DND-41 (cell line): ENCODE measurements around the gene OVAAL.

ENCODE experiments used
- ATAC-seq: fragments of 200-7000 bp; cut with Tn5 transposase; 3 replicates; pipeline ENCODE4 v1.9.1; 2021; ENCODE audit warnings: low read depth; ENCODE audit not compliant: insufficient read depth
- DNase-seq: peaks from one replicate; pipeline ENCODE4 v3.0.0-alpha.2; 2020
- H2AFZ ChIP-seq: 2 replicates; pipeline ENCODE4 v1.6.0; 2012; ENCODE audit warnings: low read depth, low read length
- H3K27ac ChIP-seq: 2 replicates; pipeline ENCODE4 v1.5.1; 2012; ENCODE audit warnings: low read length, inconsistent platforms
- H3K27me3 ChIP-seq: fragments of 200-600 bp; sonication (generic); 2 replicates; pipeline ENCODE4 v1.6.0; 2012; ENCODE audit warnings: low read length, mild to moderate bottlenecking, inconsistent platforms; ENCODE audit not compliant: insufficient read depth, poor library complexity
- H3K36me3 ChIP-seq: 2 replicates; pipeline ENCODE4 v1.5.1; 2012; ENCODE audit warnings: low read length, inconsistent platforms; ENCODE audit not compliant: insufficient read depth
- H3K4me1 ChIP-seq: 2 replicates; pipeline ENCODE4 v1.5.1; 2012; ENCODE audit warnings: mild to moderate bottlenecking, low read length; ENCODE audit not compliant: insufficient read depth
- H3K4me2 ChIP-seq: 2 replicates; pipeline ENCODE4 v1.6.0; 2012; ENCODE audit warnings: mild to moderate bottlenecking, moderate library complexity, low read length, inconsistent platforms; ENCODE audit not compliant: insufficient read depth
- H3K4me3 ChIP-seq, 2 experiments: fragments of 200-600 bp in 1 of 2; shearing (Covaris generic) in 1 of 2; 2 replicates each; pipeline ENCODE4 v1.5.1; 2012 to 2016; ENCODE audit warnings: inconsistent platforms in 2 of 2, low read length in 2 of 2, mild to moderate bottlenecking in 2 of 2, low read depth in 1 of 2, moderate library complexity in 1 of 2
- H3K79me2 ChIP-seq: 2 replicates; pipeline ENCODE4 v1.6.0; 2012; ENCODE audit warnings: low read length, inconsistent platforms; ENCODE audit not compliant: insufficient read depth
- H3K9ac ChIP-seq: 2 replicates; pipeline ENCODE4 v1.6.0; 2012; ENCODE audit warnings: low read depth, mild to moderate bottlenecking, inconsistent platforms, low read length, moderate library complexity
- H3K9me3 ChIP-seq: 2 replicates; pipeline ENCODE4 v1.5.1; 2012; ENCODE audit warnings: low read length, moderate library complexity, mild to moderate bottlenecking, inconsistent platforms; ENCODE audit not compliant: insufficient read depth, severe bottlenecking
- H4K20me1 ChIP-seq: 2 replicates; pipeline ENCODE4 v1.6.0; 2012; ENCODE audit warnings: low read length; ENCODE audit not compliant: insufficient read depth
- CTCF ChIP-seq: IDR thresholded peaks from 2 replicates; pipeline ENCODE4 v1.5.1; 2012; ENCODE audit warnings: borderline replicate concordance, low read length, moderate library complexity, mild to moderate bottlenecking; ENCODE audit not compliant: poor library complexity, severe bottlenecking; ENCODE audit errors: extremely low read depth
- EZH2 ChIP-seq: IDR thresholded peaks from 3 replicates; pipeline ENCODE4 v1.6.1; 2012; ENCODE audit warnings: borderline replicate concordance, low read depth, mild to moderate bottlenecking, moderate library complexity, low read length, inconsistent platforms; ENCODE audit not compliant: severe bottlenecking

OVAAL gene

GRCh38 chr1:180515857-180516388 lies 42.8 kb upstream of the OVAAL start:
- no peak overlapping the region for H3K9ac ChIP-seq
- peak overlapping the region; percentile 4; the same call in 1 of the 2 replicates for H3K4me2 ChIP-seq
- no peaks in the 10 kb centered on the region for H3K79me2 ChIP-seq
- H3K4me3 ChIP-seq, result no peak overlapping the region
- no peaks in the 10 kb centered on the region for H3K27me3 ChIP-seq
- no peak overlapping the region for H3K27ac ChIP-seq
- H4K20me1 ChIP-seq, result no peaks in the 10 kb centered on the region
- H3K36me3 ChIP-seq, result no peaks in the 10 kb centered on the region
- no peaks in the 10 kb centered on the region for H3K9me3 ChIP-seq
- TF ChIP-seq CTCF (peak; percentile 94), EZH2 (no peak)
- H2AFZ ChIP-seq, result peak overlapping the region; percentile 33
- H3K4me1 ChIP-seq, result peaks cover 8% of the 10 kb centered on the region; the same call in 1 of the 2 replicates
- ATAC-seq (peak; percentile 100), DNase-seq (peak; percentile 77)

DNA sequence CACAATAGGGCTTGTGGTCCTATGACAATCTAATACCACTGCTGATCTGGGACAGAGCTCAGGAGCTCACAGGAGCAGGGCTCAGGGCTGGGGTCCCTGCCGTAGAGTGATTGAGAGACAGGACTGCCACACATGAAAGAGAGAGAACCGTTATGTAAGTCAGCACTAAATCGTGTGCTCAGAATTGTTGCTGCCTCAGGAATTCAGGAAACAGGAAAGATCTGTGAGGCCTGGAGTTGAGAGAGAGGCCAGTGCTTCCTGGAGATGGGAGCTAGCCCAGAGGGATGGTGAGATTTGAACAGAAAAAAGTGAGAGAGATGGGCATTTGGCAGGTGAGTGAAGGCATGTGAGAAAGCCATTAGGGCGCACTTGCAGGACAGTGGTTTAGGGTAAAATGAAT lies 38.9 kb upstream of the OVAAL start:
- no peak overlapping the region for H3K27ac ChIP-seq
- H4K20me1 ChIP-seq, result no peaks in the 10 kb centered on the region
- H3K9me3 ChIP-seq, result no peaks in the 10 kb centered on the region
- ATAC-seq (no peak), DNase-seq (no peak)
- H2AFZ ChIP-seq, result no peak overlapping the region
- H3K9ac ChIP-seq, result no peak overlapping the region
- H3K4me2 ChIP-seq, result no peak overlapping the region
- TF ChIP-seq CTCF (no peak), EZH2 (no peak)
- no peaks in the 10 kb centered on the region for H3K79me2 ChIP-seq
- H3K36me3 ChIP-seq, result no peaks in the 10 kb centered on the region
- no peaks in the 10 kb centered on the region for H3K27me3 ChIP-seq
- no peak overlapping the region for H3K4me3 ChIP-seq
- peaks cover 8% of the 10 kb centered on the region; the same call in 1 of the 2 replicates for H3K4me1 ChIP-seq

GRCh38 chr1:180521474-180522212 lies 37.1 kb upstream of the OVAAL start:
- no peaks in the 10 kb centered on the region for H3K9me3 ChIP-seq
- H3K4me2 ChIP-seq, result no peak overlapping the region
- TF ChIP-seq CTCF (no peak), EZH2 (no peak)
- DNase-seq, result no peak
- no peak overlapping the region for H3K27ac ChIP-seq
- no peaks in the 10 kb centered on the region for H3K79me2 ChIP-seq
- no peaks in the 10 kb centered on the region for H3K27me3 ChIP-seq
- H3K4me1 ChIP-seq, result no peaks in the 10 kb centered on the region
- H2AFZ ChIP-seq, result no peak overlapping the region
- H3K36me3 ChIP-seq, result no peaks in the 10 kb centered on the region
- no peak overlapping the region for H3K9ac ChIP-seq
- no peak for ATAC-seq
- H3K4me3 ChIP-seq, result no peak overlapping the region
- H4K20me1 ChIP-seq, result no peaks in the 10 kb centered on the region
